D721Med (cell line): ENCODE data around the gene GRPEL1.

ENCODE experiments used
- DNase-seq: peaks from one replicate; pipeline ENCODE4 v3.0.0; 2011; ENCODE audit warnings: low spot score; ENCODE audit not compliant: insufficient read length
- FAIRE-seq: peaks from 2 replicates; lab custom pipeline; 2011; peaks lifted over from hg19 to GRCh38; lab: Jason Lieb, UNC
- TF ChIP-seq, protein P1 (sequence below): IDR thresholded peaks from 2 replicates; pipeline ENCODE4 v1.5.1; 2012; ENCODE audit warnings: mild to moderate bottlenecking, control low read depth; ENCODE audit not compliant: insufficient read depth; ENCODE audit errors: missing control alignments

Gene GRPEL1

GRCh38 chr4:7029212-7029611 is 38.7 kb downstream of the GRPEL1 start:
- no peak for DNase-seq
- TF ChIP-seq, protein P1, sequence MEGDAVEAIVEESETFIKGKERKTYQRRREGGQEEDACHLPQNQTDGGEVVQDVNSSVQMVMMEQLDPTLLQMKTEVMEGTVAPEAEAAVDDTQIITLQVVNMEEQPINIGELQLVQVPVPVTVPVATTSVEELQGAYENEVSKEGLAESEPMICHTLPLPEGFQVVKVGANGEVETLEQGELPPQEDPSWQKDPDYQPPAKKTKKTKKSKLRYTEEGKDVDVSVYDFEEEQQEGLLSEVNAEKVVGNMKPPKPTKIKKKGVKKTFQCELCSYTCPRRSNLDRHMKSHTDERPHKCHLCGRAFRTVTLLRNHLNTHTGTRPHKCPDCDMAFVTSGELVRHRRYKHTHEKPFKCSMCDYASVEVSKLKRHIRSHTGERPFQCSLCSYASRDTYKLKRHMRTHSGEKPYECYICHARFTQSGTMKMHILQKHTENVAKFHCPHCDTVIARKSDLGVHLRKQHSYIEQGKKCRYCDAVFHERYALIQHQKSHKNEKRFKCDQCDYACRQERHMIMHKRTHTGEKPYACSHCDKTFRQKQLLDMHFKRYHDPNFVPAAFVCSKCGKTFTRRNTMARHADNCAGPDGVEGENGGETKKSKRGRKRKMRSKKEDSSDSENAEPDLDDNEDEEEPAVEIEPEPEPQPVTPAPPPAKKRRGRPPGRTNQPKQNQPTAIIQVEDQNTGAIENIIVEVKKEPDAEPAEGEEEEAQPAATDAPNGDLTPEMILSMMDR: no peak
- FAIRE-seq: no peak

GRCh38 chr4:7027913-7028312 is 40.0 kb downstream of the GRPEL1 start:
- TF ChIP-seq, protein P1: no peak
- no peak for DNase-seq
- no peak for FAIRE-seq

DNA sequence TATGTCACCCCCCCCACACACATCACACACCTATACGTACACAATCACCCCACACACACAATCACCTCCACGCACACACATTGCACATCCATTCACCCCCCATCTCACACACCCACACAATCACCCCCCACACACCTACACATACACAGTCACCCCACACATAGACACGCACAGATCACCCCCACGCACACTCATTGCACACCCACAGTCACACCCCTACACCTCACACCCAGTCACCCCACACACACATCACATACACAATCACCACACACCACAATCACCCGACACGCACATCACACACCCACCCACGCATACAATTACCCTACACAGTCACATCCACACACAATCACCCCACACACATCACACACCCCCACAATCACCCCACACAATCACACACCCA is 40.6 kb downstream of the GRPEL1 start:
- FAIRE-seq (no peak), DNase-seq (no peak)
- TF ChIP-seq, protein P1: no peak

DNA sequence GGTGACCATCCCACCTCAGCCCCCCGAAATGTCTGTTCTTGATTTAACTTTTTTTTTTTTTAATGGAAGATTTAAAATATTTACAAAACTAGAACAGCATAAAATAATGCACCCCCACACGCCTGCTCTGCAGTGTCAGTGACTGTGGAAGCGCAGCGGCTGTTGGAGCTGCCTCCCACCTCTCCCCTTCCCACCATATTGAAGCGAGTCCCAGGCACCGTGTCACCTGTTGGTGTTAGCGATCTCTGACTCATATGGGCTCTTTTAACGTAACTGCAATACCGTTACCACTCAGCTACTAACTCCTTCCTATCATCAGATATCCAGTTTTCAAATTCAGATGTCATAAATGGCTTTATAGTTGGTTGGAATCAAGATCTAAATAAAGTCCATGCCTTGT is 41.8 kb downstream of the GRPEL1 start:
- TF ChIP-seq, protein P1: no peak
- DNase-seq: no peak
- FAIRE-seq: no peak

GRCh38 chr4:7025040-7025602 is 42.7 kb downstream of the GRPEL1 start:
- FAIRE-seq (no peak), DNase-seq (no peak)
- TF ChIP-seq, protein P1: no peak

DNA sequence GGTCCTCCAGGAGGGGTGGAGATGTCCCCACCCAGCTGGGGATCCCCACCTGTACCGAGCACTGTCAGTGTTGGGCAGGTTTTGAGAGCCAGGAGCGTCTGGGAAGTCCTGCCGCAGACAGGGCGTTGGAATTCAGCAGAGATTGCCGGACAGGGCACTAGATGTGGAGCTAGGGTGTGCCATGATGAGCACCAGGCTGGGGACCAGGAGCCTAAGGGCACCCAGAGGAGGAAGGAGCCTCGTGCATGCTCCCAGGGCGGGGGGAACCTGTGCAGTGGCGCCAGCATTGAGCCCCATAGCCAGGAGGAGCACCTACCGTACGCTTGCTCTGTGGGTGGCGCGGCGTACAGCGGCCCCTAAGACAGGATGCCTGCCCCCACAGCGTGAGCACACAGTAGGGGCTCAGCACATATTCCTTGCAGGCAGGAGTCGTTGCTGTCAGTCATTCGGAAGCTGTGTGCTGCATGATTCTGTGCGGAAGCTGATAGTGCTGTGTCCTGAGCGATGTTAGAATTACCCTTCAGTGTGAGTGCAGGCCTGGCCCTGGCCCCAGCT is 43.5 kb downstream of the GRPEL1 start:
- TF ChIP-seq, protein P1: no peak
- FAIRE-seq (no peak), DNase-seq (no peak)

GRCh38 chr4:7023901-7024300 is 44.0 kb downstream of the GRPEL1 start:
- TF ChIP-seq, protein P1: no peak
- FAIRE-seq (no peak), DNase-seq (no peak)
